Keratinocyte (primary cell): ENCODE data around the gene EGFLAM. TPM values are rescaled to one million over a fixed set of nuclear protein-coding genes. Genes with fewer than 3 reads are reported as not detected.

Experiments
- DNase-seq: peaks from one replicate; pipeline ENCODE4 v3.0.0-alpha.2; 2011; ENCODE audit warnings: low read depth, missing footprints, low spot score
- FAIRE-seq: peaks from 2 replicates; lab custom pipeline; 2011; peaks lifted over from hg19 to GRCh38; lab: Jason Lieb, UNC
- H2AFZ ChIP-seq: 2 replicates; pipeline ENCODE4 v1.6.0; 2012; ENCODE audit warnings: low read length, control low read depth, inconsistent platforms; ENCODE audit not compliant: control insufficient read depth
- H3K27ac ChIP-seq: 2 replicates; pipeline ENCODE4 v1.5.1; 2011; ENCODE audit warnings: low read length; ENCODE audit not compliant: control insufficient read depth, insufficient read depth
- H3K27me3 ChIP-seq: 3 replicates; pipeline ENCODE4 v1.6.0; 2011; ENCODE audit warnings: low read length; ENCODE audit not compliant: control insufficient read depth, insufficient read depth; ENCODE audit errors: extremely low read depth
- H3K36me3 ChIP-seq, 2 experiments: 2 replicates in 1 of 2; 3 replicates in 1 of 2; pipeline ENCODE4 v1.5.1; 2011; ENCODE audit warnings: low read length in 2 of 2, mild to moderate bottlenecking in 1 of 2; ENCODE audit not compliant: control insufficient read depth in 2 of 2, insufficient read depth in 2 of 2; ENCODE audit errors: extremely low read depth in 1 of 2
- H3K4me1 ChIP-seq: 3 replicates; pipeline ENCODE4 v1.5.1; 2011; ENCODE audit warnings: low read length; ENCODE audit not compliant: control insufficient read depth, insufficient read depth; ENCODE audit errors: extremely low read depth
- H3K4me2 ChIP-seq: 3 replicates; pipeline ENCODE4 v1.6.0; 2011; ENCODE audit warnings: low read depth, low read length; ENCODE audit not compliant: control insufficient read depth, insufficient read depth; ENCODE audit errors: extremely low read depth
- H3K4me3 ChIP-seq, 3 experiments: fragments of 200-600 bp in 1 of 3; sonication (generic) in 1 of 3; 2 replicates in 2 of 3; 3 replicates in 1 of 3; pipeline ENCODE4 v1.5.1; 2011 to 2016; ENCODE audit warnings: low read length in 3 of 3, mild to moderate bottlenecking in 3 of 3, control low read depth in 2 of 3, inconsistent platforms in 1 of 3, low read depth in 1 of 3, mixed read lengths in 1 of 3, mixed run types in 1 of 3, moderate library complexity in 1 of 3; ENCODE audit not compliant: control insufficient read depth in 2 of 3, insufficient read depth in 2 of 3; ENCODE audit errors: extremely low read depth in 1 of 3
- H3K79me2 ChIP-seq: 2 replicates; pipeline ENCODE4 v1.6.0; 2012; ENCODE audit warnings: low read length; ENCODE audit not compliant: control insufficient read depth, insufficient read depth
- H3K9ac ChIP-seq: 3 replicates; pipeline ENCODE4 v1.6.0; 2011; ENCODE audit warnings: low read length; ENCODE audit not compliant: control insufficient read depth, insufficient read depth; ENCODE audit errors: extremely low read depth
- H3K9me1 ChIP-seq: 3 replicates; pipeline ENCODE4 v1.6.0; 2011; ENCODE audit warnings: low read length; ENCODE audit not compliant: control insufficient read depth, insufficient read depth; ENCODE audit errors: extremely low read depth
- H3K9me3 ChIP-seq: 2 replicates; pipeline ENCODE4 v1.5.1; 2012; ENCODE audit warnings: low read depth, low read length; ENCODE audit not compliant: control insufficient read depth
- H4K20me1 ChIP-seq: 3 replicates; pipeline ENCODE4 v1.6.0; 2011; ENCODE audit warnings: low read length; ENCODE audit not compliant: control insufficient read depth, insufficient read depth; ENCODE audit errors: extremely low read depth
- EZH2 ChIP-seq: IDR thresholded peaks from one replicate; pipeline ENCODE4 v1.6.1; 2012; ENCODE audit warnings: inconsistent platforms, mild to moderate bottlenecking, low read length, moderate library complexity
- dilution Hi-C: fragments of 300-500 bp; cut with MboI; formaldehyde crosslinking; loops from one replicate; pipeline ENCODE4 v1.7.0; 2020; ENCODE audit warnings: low sequenced_read_pairs; ENCODE audit not compliant: extremely low pct_ligation_motif_present
- polyA plus RNA-seq, 5 experiments: library from polyadenylated mRNA; depleted of rRNA in 3 of 5; stranded (reverse) in 3 of 5; stranded (forward) in 1 of 5; unstranded in 1 of 5; fragments of >200 nt; gene quantifications; 1 replicate in 1 of 5; 2 replicates in 3 of 5; 3 replicates in 1 of 5; pipeline versions ENCODE4 v1.2.1 to v1.2.3, GENCODE V29; 2011 to 2012; ENCODE audit warnings: missing spikeins in 2 of 5, low read depth in 1 of 5, low replicate concordance in 1 of 5
- TF ChIP-seq, protein P1 (sequence below), 3 experiments: IDR thresholded peaks in 1 of 3; conservative IDR thresholded peaks in 1 of 3; optimal IDR thresholded peaks in 1 of 3; 2 replicates in 2 of 3; 3 replicates in 1 of 3; pipeline versions ENCODE3 to v1.5.1; 2011; ENCODE audit warnings: low read length in 3 of 3, mild to moderate bottlenecking in 3 of 3, moderate library complexity in 2 of 3, control low read depth in 1 of 3, inconsistent platforms in 1 of 3; ENCODE audit not compliant: insufficient read depth in 2 of 3; ENCODE audit errors: extremely low read depth in 1 of 3

EGFLAM gene
- polyA plus RNA-seq, 1 donor (not counting 4 experiments of a cell fraction or from before 2014, with no cell fraction given), result not detected

- Histone ChIP-seq H3K79me2 (no peaks in the 10 kb centered on the region), H3K27ac (no peak overlapping the region), H3K9ac (no peak overlapping the region), H3K27me3 (no peaks in the 10 kb centered on the region), H3K9me1 (no peaks in the 10 kb centered on the region), H3K36me3 (no peaks in the 10 kb centered on the region), H3K9me3 (no peaks in the 10 kb centered on the region), H4K20me1 (no peaks in the 10 kb centered on the region), H2AFZ (no peak overlapping the region), H3K4me2 (no peak overlapping the region), H3K4me1 (no peaks in the 10 kb centered on the region), H3K4me3 (no peak overlapping the region)
- dilution Hi-C loops, result loop anchor here (10.0 kb wide), 1 partner anchor 356 kb away; no protein-coding TSS in a partner anchor
- DNase-seq, result no peak
- FAIRE-seq, result no peak
- no peak for TF ChIP-seq EZH2
- TF ChIP-seq, protein P1, sequence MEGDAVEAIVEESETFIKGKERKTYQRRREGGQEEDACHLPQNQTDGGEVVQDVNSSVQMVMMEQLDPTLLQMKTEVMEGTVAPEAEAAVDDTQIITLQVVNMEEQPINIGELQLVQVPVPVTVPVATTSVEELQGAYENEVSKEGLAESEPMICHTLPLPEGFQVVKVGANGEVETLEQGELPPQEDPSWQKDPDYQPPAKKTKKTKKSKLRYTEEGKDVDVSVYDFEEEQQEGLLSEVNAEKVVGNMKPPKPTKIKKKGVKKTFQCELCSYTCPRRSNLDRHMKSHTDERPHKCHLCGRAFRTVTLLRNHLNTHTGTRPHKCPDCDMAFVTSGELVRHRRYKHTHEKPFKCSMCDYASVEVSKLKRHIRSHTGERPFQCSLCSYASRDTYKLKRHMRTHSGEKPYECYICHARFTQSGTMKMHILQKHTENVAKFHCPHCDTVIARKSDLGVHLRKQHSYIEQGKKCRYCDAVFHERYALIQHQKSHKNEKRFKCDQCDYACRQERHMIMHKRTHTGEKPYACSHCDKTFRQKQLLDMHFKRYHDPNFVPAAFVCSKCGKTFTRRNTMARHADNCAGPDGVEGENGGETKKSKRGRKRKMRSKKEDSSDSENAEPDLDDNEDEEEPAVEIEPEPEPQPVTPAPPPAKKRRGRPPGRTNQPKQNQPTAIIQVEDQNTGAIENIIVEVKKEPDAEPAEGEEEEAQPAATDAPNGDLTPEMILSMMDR (optimal IDR thresholded peaks at IDR 0.05 in 1 of 3, IDR thresholded peaks at IDR 0.05 in 1 of 3, conservative IDR thresholded peaks at IDR 0.05 in 1 of 3; ENCODE audit: extremely low read depth in 1 of 3, insufficient read depth in 2 of 3, low read length in 3 of 3), result no peak
Measured at GRCh38 chr5:38448568-38449350, 190.4 kb downstream of the EGFLAM start.

DNA sequence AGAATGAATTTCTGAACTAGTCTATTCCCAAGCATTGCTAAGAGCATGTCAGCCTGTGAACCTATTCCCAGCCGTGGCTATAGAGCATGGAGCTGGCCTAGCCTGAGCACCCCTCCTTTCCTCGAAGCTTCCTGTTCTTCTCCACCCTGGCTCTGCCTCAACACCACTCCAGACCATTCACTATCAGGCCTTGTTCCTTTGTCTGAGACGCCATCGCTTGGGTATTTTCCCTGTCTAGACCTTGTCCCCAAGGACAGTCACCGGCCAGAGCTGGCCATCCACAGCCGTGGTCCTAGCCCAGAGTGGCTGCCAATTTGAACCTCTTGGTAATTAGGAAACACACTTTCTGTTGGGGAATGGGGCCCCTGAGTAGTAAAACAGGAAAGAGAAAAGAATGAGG, 192.3 kb downstream of the EGFLAM start:
- H3K79me2 ChIP-seq, result no peaks in the 10 kb centered on the region
- no peak overlapping the region for H3K27ac ChIP-seq

More for the DNA sequence above, 192.3 kb downstream of the EGFLAM start:
- Histone ChIP-seq H4K20me1 (no peaks in the 10 kb centered on the region), H3K4me3 (no peak overlapping the region), H3K9me1 (no peaks in the 10 kb centered on the region), H3K27me3 (no peaks in the 10 kb centered on the region), H3K36me3 (no peaks in the 10 kb centered on the region), H2AFZ (no peak overlapping the region), H3K9me3 (no peaks in the 10 kb centered on the region), H3K9ac (no peak overlapping the region), H3K4me1 (no peaks in the 10 kb centered on the region), H3K4me2 (no peak overlapping the region)
- FAIRE-seq (no peak), DNase-seq (no peak)
- dilution Hi-C loops, result no loop called here
- TF ChIP-seq, protein P1 (optimal IDR thresholded peaks at IDR 0.05 in 1 of 3, IDR thresholded peaks at IDR 0.05 in 1 of 3, conservative IDR thresholded peaks at IDR 0.05 in 1 of 3; ENCODE audit: extremely low read depth in 1 of 3, insufficient read depth in 2 of 3, low read length in 3 of 3), result no peak
- no peak for TF ChIP-seq EZH2
